Measurements from ENCODE around the gene MGAT3. TPM values are rescaled to one million over a fixed set of nuclear protein-coding genes. Genes with fewer than 3 reads are reported as not detected.
A peak's percentile ranks its signal among the peaks of the same experiment; 100 is the strongest.

Gene MGAT3
- total RNA-seq, 4 donors from 2014 or later = 1.2 to 7.1 (median 3.6) TPM

GRCh38 chr22:39529487-39529851 lies 72.7 kb downstream of the MGAT3 start:
- DNase-seq (ENCODE audit: extremely low spot score) = no peak
- Histone ChIP-seq H3K4me1 (peaks cover 55 to 83% (median 79%) of the 10 kb centered on the region in 4 donors), H3K9me3 (no peaks in the 10 kb centered on the region), H3K36me3 (peaks cover 1 to 45% (median 35%) of the 10 kb centered on the region in 4 donors), H3K4me3 (peak overlapping the region; percentile 15 to 42 (median 32)), H3K27me3 (no peaks in the 10 kb centered on the region), H3K27ac (replicated peaks in 1 of 4) (peak overlapping the region; percentile 25 to 99 (median 82))
- TF ChIP-seq EP300 (IDR thresholded peaks at IDR 0.05) (no peak), CTCF (IDR thresholded peaks at IDR 0.05) (peak in 1 of 3 experiments; percentile 11)
- whole genome bisulfite sequencing = 66% methylated on average over 17 of the region's 17 CpGs
- intact Hi-C loops (cut with DNase I) = loop anchor here (2.0 to 10.0 kb wide), 4 partner anchors 35 to 355 kb away; partner anchors contain the start of gene SYNGR1

- TF ChIP-seq POLR2A (IDR thresholded peaks at IDR 0.05; ENCODE audit: low read depth) = no peak
- no peak for TF ChIP-seq POLR2AphosphoS5 (IDR thresholded peaks at IDR 0.05)
- no peak for TF ChIP-seq CTCF (IDR thresholded peaks at IDR 0.05)
- TF ChIP-seq EP300 (IDR thresholded peaks at IDR 0.05) = no peak
- Histone ChIP-seq H3K4me1 (peaks cover 55 to 83% (median 79%) of the 10 kb centered on the region in 4 donors), H3K9me3 (no peaks in the 10 kb centered on the region), H3K27me3 (no peaks in the 10 kb centered on the region), H3K36me3 (peaks cover 0 to 39% (median 29%) of the 10 kb centered on the region in 4 donors), H3K27ac (replicated peaks in 1 of 4) (peak overlapping the region in 2 of 4 donors; percentile 25 to 99), H3K4me3 (no peak overlapping the region)
- intact Hi-C loops (cut with DNase I) = loop anchor here (5.0 kb wide), 1 partner anchor 817 kb away; the partner anchor contains the start of gene ADSL
- 73% methylated on average over 6 of the region's 6 CpGs for WGBS
- DNase-seq (ENCODE audit: extremely low spot score) = no peak
Observed at GRCh38 chr22:39530116-39530515, 73.3 kb downstream of the MGAT3 start.

- intact Hi-C loops (cut with DNase I) = loop anchor here (5.0 kb wide), 1 partner anchor 816 kb away; the partner anchor contains the start of gene ADSL
- no peaks in the 10 kb centered on the region for H3K27me3 ChIP-seq
- peaks cover 51 to 76% (median 73%) of the 10 kb centered on the region in 4 donors for H3K4me1 ChIP-seq
- no peak for DNase-seq (ENCODE audit: extremely low spot score)
- TF ChIP-seq POLR2AphosphoS5 (IDR thresholded peaks at IDR 0.05) (no peak), CTCF (IDR thresholded peaks at IDR 0.05) (peak in 1 of 3 experiments; percentile 20)
- peaks cover 0 to 35% (median 26%) of the 10 kb centered on the region in 4 donors for H3K36me3 ChIP-seq
- peak overlapping the region in 1 of 4 donors; percentile 91 for H3K27ac ChIP-seq (replicated peaks in 1 of 4)
- H3K9me3 ChIP-seq = no peaks in the 10 kb centered on the region
- H3K4me3 ChIP-seq = no peak overlapping the region
- 41% methylated on average over 7 of the region's 9 CpGs for WGBS
Observed at GRCh38 chr22:39530692-39531331, 74.0 kb downstream of the MGAT3 start.

- DNase-seq (ENCODE audit: extremely low spot score) = peak; percentile 99
- WGBS = 1% methylated on average over 41 of the region's 67 CpGs
- no peaks in the 10 kb centered on the region for H3K27me3 ChIP-seq
- TF ChIP-seq POLR2AphosphoS5 (IDR thresholded peaks at IDR 0.05) (peak; percentile 94 to 98), EP300 (IDR thresholded peaks at IDR 0.05) (no peak), CTCF (IDR thresholded peaks at IDR 0.05) (peak in 1 of 3 experiments; percentile 27), POLR2A (IDR thresholded peaks at IDR 0.05; ENCODE audit: low read depth) (peak; percentile 77)
- intact Hi-C loops (cut with DNase I) = loop anchor here (5.0 kb wide), 1 partner anchor 815 kb away; the partner anchor contains the start of gene ADSL
- H3K9me3 ChIP-seq = no peaks in the 10 kb centered on the region
- H3K27ac ChIP-seq (replicated peaks in 1 of 4) = peak within 1 kb of the TSS; percentile 91 to 96 (median 92)
- H3K4me1 ChIP-seq = peaks cover 51 to 63% (median 58%) of the 10 kb centered on the region in 4 donors
- H3K36me3 ChIP-seq = peaks cover 0 to 30% (median 22%) of the 10 kb centered on the region in 4 donors
- peak within 1 kb of the TSS; percentile 78 to 95 (median 86) for H3K4me3 ChIP-seq
Observed at GRCh38 chr22:39532215-39533073, 75.6 kb downstream of the MGAT3 start, which contains the start of gene RPS19BP1. RPS19BP1 (minus strand) TSS chr22:39532748; CDS start chr22:39532738, 10 bp downstream.
